HCT116 (cell line): ENCODE data around the gene VSNL1.

ENCODE experiments used
- CEBPB ChIP-seq: IDR thresholded peaks from 2 replicates; pipeline ENCODE4 v1.6.1; 2012; ENCODE audit warnings: low read depth
- CTCF ChIP-seq, 3 experiments: fragments of 200-600 bp in 1 of 3; sonication (generic) in 1 of 3; IDR thresholded peaks in 2 of 3; conservative IDR thresholded peaks in 1 of 3; 2 replicates each; pipeline ENCODE4 v1.5.1; 2012 to 2017; ENCODE audit warnings: low read depth in 2 of 3, low read length in 2 of 3, antibody characterized with exemption in 1 of 3, borderline replicate concordance in 1 of 3, control low read depth in 1 of 3, mild to moderate bottlenecking in 1 of 3, mixed read lengths in 1 of 3, mixed run types in 1 of 3, moderate library complexity in 1 of 3; ENCODE audit not compliant: insufficient read depth in 1 of 3
- EZH2 ChIP-seq: fragments of 200-600 bp; sonication (generic); IDR thresholded peaks from 2 replicates; pipeline ENCODE4 v1.6.1; 2017; ENCODE audit warnings: antibody characterized with exemption, mixed run types
- EZH2phosphoT487 ChIP-seq: fragments of 200-600 bp; IDR thresholded peaks from 2 replicates; pipeline ENCODE4 v1.6.1; 2018; ENCODE audit warnings: antibody characterized with exemption, borderline replicate concordance
- JUND ChIP-seq: IDR thresholded peaks from 2 replicates; pipeline ENCODE4 v1.6.1; 2012
- MAX ChIP-seq: IDR thresholded peaks from 2 replicates; pipeline ENCODE4 v1.6.1; 2012
- POLR2A ChIP-seq: IDR thresholded peaks from 2 replicates; pipeline ENCODE4 v1.7.0; 2011; ENCODE audit warnings: borderline replicate concordance; ENCODE audit not compliant: insufficient read depth, insufficient read length; ENCODE audit errors: extremely low read depth
- RAD21 ChIP-seq: IDR thresholded peaks from 2 replicates; pipeline ENCODE4 v1.6.1; 2012; ENCODE audit warnings: low read depth, mild to moderate bottlenecking
- SRF ChIP-seq: IDR thresholded peaks from 2 replicates; pipeline ENCODE4 v1.6.1; 2012; ENCODE audit warnings: low read depth
- TCF7L2 ChIP-seq: IDR thresholded peaks from 2 replicates; pipeline ENCODE4 v1.7.0; 2011; ENCODE audit warnings: borderline replicate concordance, inconsistent platforms; ENCODE audit not compliant: insufficient read depth, insufficient read length; ENCODE audit errors: extremely low read depth
- YY1 ChIP-seq: IDR thresholded peaks from 2 replicates; pipeline ENCODE4 v1.6.1; 2011; ENCODE audit warnings: low read length, low read depth, moderate library complexity, mild to moderate bottlenecking; ENCODE audit not compliant: insufficient replicate concordance; ENCODE audit errors: extremely low read depth
- ZNF274 ChIP-seq: fragments of 200-500 bp; sonication (Bioruptor generic); IDR thresholded peaks from 2 replicates; pipeline ENCODE4 v1.6.1; 2014; ENCODE audit warnings: mild to moderate bottlenecking, low read depth, low read length, inconsistent platforms
- TF ChIP-seq, protein P1 (sequence below): IDR thresholded peaks from 2 replicates; pipeline ENCODE4 v1.6.1; 2011; ENCODE audit warnings: mild to moderate bottlenecking, low read length, moderate library complexity; ENCODE audit not compliant: insufficient replicate concordance; ENCODE audit errors: extremely low read depth
- TF ChIP-seq, protein P2 (sequence below): IDR thresholded peaks from 2 replicates; pipeline ENCODE4 v1.6.1; 2012; ENCODE audit warnings: low read depth

DNA sequence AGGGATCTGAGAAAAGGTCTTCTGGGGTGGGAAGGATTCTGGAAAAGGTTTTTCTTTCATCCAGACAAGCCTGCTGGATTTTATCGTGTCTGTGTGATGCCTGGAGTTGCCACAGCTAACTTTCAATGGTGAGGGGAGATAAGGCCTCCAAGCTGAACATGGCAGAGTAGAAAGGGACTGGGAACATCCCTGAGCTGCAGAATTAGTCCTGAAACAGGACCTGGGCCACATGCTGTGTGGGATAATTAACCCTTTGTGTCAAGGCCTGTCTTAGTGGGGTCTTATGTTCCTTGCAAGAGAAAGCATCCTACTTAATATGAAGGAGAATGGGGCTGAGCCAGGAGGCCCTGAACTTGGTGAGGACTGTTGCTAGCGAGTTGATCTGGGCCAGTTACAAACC lies 66.4 kb downstream of the VSNL1 start:
- TF ChIP-seq, protein P1, sequence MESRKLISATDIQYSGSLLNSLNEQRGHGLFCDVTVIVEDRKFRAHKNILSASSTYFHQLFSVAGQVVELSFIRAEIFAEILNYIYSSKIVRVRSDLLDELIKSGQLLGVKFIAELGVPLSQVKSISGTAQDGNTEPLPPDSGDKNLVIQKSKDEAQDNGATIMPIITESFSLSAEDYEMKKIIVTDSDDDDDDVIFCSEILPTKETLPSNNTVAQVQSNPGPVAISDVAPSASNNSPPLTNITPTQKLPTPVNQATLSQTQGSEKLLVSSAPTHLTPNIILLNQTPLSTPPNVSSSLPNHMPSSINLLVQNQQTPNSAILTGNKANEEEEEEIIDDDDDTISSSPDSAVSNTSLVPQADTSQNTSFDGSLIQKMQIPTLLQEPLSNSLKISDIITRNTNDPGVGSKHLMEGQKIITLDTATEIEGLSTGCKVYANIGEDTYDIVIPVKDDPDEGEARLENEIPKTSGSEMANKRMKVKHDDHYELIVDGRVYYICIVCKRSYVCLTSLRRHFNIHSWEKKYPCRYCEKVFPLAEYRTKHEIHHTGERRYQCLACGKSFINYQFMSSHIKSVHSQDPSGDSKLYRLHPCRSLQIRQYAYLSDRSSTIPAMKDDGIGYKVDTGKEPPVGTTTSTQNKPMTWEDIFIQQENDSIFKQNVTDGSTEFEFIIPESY: no peak
- TF ChIP-seq POLR2A (no peak), CTCF (IDR thresholded peaks at IDR 0.05 in 2 of 3, conservative IDR thresholded peaks at IDR 0.05 in 1 of 3; ENCODE audit: borderline replicate concordance in 1 of 3, insufficient read depth in 1 of 3, low read depth in 2 of 3, low read length in 2 of 3) (no peak), EZH2 (no peak), SRF (no peak), CEBPB (no peak), ZNF274 (no peak), EZH2phosphoT487 (no peak), MAX (no peak), JUND (no peak), TCF7L2 (no peak), YY1 (no peak), RAD21 (no peak)
- TF ChIP-seq, protein P2, sequence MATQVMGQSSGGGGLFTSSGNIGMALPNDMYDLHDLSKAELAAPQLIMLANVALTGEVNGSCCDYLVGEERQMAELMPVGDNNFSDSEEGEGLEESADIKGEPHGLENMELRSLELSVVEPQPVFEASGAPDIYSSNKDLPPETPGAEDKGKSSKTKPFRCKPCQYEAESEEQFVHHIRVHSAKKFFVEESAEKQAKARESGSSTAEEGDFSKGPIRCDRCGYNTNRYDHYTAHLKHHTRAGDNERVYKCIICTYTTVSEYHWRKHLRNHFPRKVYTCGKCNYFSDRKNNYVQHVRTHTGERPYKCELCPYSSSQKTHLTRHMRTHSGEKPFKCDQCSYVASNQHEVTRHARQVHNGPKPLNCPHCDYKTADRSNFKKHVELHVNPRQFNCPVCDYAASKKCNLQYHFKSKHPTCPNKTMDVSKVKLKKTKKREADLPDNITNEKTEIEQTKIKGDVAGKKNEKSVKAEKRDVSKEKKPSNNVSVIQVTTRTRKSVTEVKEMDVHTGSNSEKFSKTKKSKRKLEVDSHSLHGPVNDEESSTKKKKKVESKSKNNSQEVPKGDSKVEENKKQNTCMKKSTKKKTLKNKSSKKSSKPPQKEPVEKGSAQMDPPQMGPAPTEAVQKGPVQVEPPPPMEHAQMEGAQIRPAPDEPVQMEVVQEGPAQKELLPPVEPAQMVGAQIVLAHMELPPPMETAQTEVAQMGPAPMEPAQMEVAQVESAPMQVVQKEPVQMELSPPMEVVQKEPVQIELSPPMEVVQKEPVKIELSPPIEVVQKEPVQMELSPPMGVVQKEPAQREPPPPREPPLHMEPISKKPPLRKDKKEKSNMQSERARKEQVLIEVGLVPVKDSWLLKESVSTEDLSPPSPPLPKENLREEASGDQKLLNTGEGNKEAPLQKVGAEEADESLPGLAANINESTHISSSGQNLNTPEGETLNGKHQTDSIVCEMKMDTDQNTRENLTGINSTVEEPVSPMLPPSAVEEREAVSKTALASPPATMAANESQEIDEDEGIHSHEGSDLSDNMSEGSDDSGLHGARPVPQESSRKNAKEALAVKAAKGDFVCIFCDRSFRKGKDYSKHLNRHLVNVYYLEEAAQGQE: no peak
